Left renal cortex interstitium (tissue), 4 donors: ENCODE data around the gene PRDM15. TPM values are rescaled to one million over a fixed set of nuclear protein-coding genes. Genes with fewer than 3 reads are reported as not detected.

Experiments used
- DNase-seq, 4 donors: peaks; one replicate each; pipeline ENCODE4 v3.0.0-alpha.2; 2013; ENCODE audit warnings: low read depth in 4 of 4, low spot score in 2 of 4, missing footprints in 1 of 4
- polyA plus RNA-seq, 4 donors: library from polyadenylated mRNA; unstranded; fragments of 120-200 nt; gene quantifications; one replicate each; pipeline ENCODE4 v1.2.1, GENCODE V29; 2013; ENCODE audit not compliant: insufficient read length in 4 of 4

The PRDM15 gene
- polyA plus RNA-seq, 4 donors = 5.2 to 8.4 (median 6.5) TPM

DNA sequence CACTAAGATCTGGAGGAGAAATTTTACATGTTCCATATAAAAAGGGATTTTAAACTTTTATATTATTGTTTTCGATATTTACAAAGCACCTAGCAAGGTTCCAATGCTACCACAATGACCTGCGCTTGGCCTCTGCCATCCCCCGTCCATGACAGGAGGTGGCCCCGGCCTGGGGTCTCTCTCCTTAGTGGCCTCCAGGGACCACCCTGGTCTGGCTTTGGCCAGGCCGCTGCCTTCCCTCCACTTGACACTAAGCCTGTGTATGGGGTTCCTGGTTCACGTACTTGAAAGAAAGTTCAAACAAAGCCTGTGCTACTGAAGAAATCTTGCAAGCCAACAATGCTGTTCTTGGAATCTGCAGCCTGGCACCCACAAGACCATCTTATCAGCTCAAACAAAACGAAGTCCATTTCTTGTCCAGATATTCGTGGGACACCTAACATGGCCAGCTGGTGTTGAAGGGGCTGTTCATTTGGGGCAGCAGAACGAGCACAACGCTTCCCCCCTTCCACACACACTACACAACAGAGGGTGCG, 12.8 kb downstream of the PRDM15 start:
- DNase-seq = no peak

- no peak for DNase-seq
Measured at GRCh38 chr21:41865002-41865777, 14.0 kb downstream of the PRDM15 start.

DNA sequence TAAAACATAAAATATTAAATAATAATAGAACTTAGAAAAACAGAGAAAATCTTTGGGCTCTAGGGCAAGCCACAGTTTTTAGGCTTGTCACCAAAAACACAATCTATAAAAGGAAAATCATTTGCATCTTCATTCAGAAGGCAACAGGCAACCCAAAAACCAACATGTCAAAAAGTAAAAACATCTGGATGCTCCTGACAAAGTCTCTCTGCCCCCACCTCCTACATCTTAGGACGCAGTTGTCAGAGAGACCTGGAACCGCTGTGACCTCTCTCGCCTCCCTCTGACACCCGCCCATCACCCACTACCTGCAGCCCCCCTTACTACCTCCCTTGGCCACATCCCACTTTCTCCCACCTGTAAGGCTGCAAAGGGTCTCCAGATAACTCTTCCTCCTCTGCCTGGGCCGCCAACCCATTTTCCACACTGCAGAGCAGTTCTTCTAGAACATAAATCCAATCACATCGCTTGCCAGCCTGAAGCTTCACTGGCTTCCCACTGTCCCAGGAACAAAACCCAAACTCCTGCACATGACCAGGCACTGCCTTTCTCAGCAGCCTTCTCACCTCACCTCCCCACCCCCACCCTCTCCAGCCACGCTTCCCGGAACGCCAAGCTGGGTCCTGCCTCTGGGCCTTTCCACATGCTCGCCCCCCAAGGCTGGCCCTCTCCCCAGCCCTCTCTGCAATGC, 14.7 kb downstream of the PRDM15 start:
- no peak for DNase-seq

GRCh38 chr21:41863439-41863740, 15.8 kb downstream of the PRDM15 start:
- DNase-seq = no peak

- DNase-seq = no peak
Measured at GRCh38 chr21:41861987-41862386, 17.2 kb downstream of the PRDM15 start.

DNA sequence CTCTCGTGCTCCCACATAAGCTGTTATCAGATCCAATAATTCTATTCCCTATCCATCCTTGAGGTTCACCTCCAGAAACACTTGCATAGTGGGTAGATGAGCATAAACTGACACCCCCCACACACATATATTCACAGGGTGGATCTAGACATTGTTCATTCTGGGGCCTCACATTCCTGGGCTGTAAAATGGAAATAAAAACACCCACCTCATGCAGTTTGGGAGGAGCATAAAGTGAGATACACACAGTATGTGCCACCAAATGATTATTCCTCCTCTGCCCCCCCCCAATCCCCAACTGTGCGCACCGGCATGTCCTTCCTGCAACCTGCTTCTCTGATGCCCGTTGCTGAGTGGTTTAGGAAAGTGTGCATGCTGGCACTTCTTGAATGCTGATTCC, 17.9 kb downstream of the PRDM15 start:
- DNase-seq = no peak

DNA sequence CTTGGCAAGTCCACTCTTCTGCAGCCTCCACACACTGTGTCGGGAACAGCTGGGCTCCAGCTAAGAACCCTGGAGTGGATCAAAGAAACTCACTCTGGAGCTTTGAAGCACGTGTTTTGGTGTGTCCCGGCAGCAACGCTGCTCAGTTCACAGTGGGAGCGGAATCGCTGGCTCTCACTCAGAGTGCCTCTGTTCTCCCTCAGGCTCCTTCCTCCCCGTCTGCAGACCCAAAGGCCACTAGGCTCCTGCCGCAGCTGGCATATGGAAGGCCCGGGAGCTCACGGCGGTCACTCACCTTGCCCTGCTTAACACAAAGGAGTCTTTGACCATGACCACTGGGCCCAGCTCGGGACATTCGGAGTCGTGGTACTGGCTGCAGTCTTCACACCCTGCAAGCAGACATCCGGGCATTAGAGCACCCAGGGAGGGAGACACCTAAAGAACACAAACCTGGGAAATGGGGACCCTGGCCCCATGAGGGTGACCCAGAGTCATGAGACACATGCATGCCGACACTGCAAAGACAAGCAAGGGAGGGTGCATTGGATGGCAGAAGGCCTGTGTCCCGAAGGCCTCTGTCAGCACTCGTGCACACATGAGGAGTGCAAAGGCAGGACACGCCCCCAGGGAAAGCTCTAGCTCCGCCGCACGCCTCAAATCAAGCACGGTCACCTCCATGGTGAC, 19.7 kb downstream of the PRDM15 start:
- DNase-seq = no peak

DNA sequence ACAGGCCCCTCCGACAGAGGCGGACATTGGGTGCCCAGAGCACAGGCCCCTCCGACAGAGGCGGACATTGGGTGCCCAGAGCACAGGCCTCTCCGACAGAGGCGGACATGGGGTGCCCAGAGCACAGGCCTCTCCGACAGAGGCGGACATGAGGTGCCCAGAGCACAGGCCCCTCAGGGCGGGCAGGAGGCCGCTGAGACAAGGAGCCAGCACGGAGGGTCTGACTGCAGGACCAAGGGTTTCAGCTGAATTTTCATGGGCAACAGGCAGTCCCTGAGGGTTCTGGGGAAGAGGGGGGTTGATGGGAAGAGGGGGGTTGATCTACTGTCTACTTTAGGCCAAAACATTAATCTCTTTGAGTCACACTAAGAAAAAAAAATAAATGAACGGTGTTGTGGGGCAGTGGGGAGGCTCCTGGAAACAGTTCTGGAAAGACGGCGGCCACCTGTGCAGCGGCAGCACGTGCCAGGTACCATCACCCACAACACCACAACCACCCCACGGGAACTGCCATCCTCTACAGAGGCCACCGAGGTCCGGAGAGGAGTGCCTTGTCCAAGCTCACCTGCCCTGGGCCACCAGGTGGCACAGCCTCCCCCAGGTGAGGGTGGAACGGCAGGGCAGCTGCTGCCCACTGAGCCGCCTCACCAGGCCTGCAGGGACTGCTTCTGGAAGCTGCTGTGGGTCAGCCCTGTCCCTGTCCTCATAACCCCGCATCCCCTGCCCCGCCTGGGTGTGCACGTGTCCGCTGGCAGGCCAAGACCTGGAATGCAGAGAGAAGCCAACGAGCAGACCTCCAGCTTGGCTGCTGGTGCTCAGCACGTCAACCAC, 20.5 kb downstream of the PRDM15 start:
- no peak for DNase-seq

GRCh38 chr21:41857771-41858300, 21.3 kb downstream of the PRDM15 start:
- DNase-seq = no peak

DNA sequence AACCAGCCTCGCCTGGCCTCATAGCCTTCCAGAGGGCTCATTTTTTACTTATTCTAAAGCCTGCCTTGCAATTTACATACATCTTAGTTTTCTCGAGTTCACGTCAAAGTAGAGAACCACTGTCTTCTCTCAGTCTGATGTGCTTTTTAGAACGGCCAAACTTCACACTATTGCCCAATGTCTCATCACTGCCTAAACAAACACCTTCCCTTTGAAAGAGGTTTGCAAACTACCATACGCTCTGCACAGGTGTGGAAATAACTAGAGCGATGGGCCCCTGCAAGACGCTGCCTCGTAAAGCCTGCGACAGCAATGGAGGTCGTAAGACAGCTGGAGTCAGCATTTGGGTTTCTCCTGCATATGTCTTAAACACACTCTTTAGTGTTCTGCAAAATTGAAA, 22.6 kb downstream of the PRDM15 start:
- no peak for DNase-seq

- no peak for DNase-seq
Measured at GRCh38 chr21:41854426-41854995, 24.6 kb downstream of the PRDM15 start.

GRCh38 chr21:41852929-41853320, 26.2 kb downstream of the PRDM15 start:
- no peak for DNase-seq

DNA sequence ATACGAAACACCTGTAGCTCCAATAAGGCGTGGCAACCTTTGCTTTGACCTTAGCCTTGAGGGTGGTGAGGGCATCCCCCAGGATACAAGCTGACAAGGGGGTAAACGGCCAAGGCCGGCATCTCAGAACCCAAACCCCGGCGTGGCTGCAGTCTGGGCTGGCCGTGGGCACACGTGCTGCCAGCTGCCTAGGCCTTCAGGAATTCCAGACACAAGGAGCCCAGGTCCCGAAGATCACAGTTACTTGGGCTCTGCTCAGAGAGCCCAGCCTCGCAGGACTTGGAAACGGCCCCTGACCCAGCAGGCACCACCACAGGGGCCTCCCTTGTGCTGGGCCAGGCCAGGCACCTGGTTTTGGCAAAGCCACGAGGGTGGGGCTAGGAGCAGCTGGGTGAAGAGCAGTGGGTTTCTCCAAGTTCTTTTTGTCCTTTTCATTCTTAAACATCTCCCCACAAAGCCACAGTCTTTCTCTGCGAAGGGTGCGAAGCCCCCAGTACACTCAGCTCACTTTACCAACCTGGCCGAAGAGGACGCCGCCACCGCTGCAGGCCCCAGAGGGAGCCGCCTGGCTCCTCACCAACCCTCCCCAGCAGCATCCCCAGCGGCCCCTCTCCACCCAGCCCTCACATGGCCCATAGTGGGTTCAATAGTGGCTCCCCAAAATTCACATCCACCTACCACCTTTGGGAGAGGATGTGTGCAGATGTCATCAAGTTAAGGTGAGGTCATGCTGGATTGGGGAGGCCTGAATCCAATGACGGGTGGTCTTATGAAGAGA, 26.8 kb downstream of the PRDM15 start:
- DNase-seq = no peak

- DNase-seq = no peak
Measured at GRCh38 chr21:41851090-41851790, 27.9 kb downstream of the PRDM15 start.

- DNase-seq = no peak
Measured at GRCh38 chr21:41850085-41850484, 29.1 kb downstream of the PRDM15 start.

- no peak for DNase-seq
Measured at GRCh38 chr21:41848958-41849580, 30.1 kb downstream of the PRDM15 start.

GRCh38 chr21:41848533-41848932, 30.6 kb downstream of the PRDM15 start:
- no peak for DNase-seq

DNA sequence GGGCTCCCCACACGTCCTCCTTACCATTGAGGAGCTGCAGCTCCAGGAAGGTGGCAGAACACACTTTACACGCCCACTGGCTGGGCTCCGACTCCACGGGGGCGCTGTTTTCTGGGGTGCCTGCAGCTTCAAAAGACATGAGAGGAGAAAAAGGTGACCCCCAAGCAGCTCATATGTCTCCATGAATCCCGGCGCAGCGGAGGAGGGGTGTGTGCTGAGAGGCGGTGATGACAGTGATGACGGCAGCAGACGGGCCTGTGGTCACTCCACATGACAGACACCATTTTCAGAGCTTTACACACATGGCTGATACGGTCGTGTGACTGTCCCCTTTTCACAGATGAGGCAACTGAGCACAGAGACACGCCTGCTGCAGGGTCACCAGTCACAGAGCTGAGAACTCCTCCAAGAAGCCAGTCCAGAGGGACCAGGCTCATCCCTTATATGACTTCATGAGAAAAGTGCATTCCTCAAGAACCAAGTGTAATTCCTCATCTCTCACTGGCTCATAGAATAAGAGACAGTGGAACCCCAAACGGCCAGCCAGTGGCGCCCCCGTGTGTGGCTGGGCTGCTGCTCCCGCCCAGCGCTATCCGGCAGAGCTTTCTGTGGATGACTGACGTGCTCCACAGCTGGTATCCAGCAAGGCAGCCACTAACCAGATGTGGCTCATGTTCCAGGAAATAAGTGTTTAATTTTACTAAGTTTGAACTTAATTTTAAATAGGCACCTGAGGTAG, 31.9 kb downstream of the PRDM15 start:
- DNase-seq = no peak
